ENCODE results near the gene PSMG4. TPM values are rescaled to one million over a fixed set of nuclear protein-coding genes. Genes with fewer than 3 reads are reported as not detected.

The PSMG4 gene
- polyA plus RNA-seq, 2 of the 4 experiments (the other 2 are of a cell fraction), result 15.0 to 21.9 TPM

DNA sequence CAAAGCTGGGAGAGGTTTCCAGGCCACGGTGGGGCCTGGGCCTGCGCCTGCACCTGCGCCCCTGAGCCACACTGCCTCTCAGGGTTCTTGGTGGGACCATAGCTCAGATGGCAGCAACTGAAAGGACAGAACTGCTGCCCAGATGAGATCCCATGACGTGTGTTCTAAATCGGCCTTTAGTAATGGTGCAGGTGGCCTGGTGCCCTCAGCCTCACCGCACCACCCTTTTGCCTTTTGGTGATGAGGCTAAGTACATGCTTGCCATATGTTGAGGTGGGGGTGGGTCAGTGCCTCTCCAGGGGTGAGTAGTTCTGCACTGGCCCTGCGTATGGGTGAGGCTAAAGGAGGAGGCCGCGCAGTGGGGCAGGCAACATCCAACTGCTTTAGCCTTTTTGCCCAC, 7.4 kb downstream of the PSMG4 start:
- CTCF ChIA-PET, result interaction anchor here (1.3 to 2.1 kb wide), 3 partner anchors 8 to 724 kb away, joined by 4 to 6 read pairs (median 5); no protein-coding TSS in a partner anchor
- POLR2A ChIA-PET, result no interaction called here
- H3K4me3 ChIP-seq, result no peak overlapping the region
- no peak overlapping the region for H3K27ac ChIP-seq
- H3K4me1 ChIP-seq, result no peaks in the 10 kb centered on the region; the same call in 2 of the 3 replicates
- H3K4me2 ChIP-seq, result no peak overlapping the region
- 70% methylated on average over 4 of the region's 9 CpGs for WGBS (ENCODE audit: missing lambda C conversion rate)
- TF ChIP-seq TP53 (CRISPR knock-in tag; IDR thresholded peaks at IDR 0.05) (no peak), HOXB5 (CRISPR knock-in tag; IDR thresholded peaks at IDR 0.05) (no peak), USF2 (IDR thresholded peaks at IDR 0.05) (no peak), BHLHE40 (IDR thresholded peaks at IDR 0.05; ENCODE audit: low read depth, low read length) (no peak), RNF2 (IDR thresholded peaks at IDR 0.05; ENCODE audit: borderline replicate concordance, low read depth) (no peak), CHD2 (IDR thresholded peaks at IDR 0.05; ENCODE audit: low read length, partially characterized antibody) (no peak), MAZ (IDR thresholded peaks at IDR 0.05; ENCODE audit: borderline replicate concordance, low read depth, low read length) (no peak), NPAS2 (CRISPR knock-in tag; IDR thresholded peaks at IDR 0.05; ENCODE audit: borderline replicate concordance) (no peak), NR3C1 (IDR thresholded peaks at IDR 0.05) (no peak), GATA3 (IDR thresholded peaks at IDR 0.05; ENCODE audit: borderline replicate concordance) (no peak)
- TF ChIP-seq, protein P1, sequence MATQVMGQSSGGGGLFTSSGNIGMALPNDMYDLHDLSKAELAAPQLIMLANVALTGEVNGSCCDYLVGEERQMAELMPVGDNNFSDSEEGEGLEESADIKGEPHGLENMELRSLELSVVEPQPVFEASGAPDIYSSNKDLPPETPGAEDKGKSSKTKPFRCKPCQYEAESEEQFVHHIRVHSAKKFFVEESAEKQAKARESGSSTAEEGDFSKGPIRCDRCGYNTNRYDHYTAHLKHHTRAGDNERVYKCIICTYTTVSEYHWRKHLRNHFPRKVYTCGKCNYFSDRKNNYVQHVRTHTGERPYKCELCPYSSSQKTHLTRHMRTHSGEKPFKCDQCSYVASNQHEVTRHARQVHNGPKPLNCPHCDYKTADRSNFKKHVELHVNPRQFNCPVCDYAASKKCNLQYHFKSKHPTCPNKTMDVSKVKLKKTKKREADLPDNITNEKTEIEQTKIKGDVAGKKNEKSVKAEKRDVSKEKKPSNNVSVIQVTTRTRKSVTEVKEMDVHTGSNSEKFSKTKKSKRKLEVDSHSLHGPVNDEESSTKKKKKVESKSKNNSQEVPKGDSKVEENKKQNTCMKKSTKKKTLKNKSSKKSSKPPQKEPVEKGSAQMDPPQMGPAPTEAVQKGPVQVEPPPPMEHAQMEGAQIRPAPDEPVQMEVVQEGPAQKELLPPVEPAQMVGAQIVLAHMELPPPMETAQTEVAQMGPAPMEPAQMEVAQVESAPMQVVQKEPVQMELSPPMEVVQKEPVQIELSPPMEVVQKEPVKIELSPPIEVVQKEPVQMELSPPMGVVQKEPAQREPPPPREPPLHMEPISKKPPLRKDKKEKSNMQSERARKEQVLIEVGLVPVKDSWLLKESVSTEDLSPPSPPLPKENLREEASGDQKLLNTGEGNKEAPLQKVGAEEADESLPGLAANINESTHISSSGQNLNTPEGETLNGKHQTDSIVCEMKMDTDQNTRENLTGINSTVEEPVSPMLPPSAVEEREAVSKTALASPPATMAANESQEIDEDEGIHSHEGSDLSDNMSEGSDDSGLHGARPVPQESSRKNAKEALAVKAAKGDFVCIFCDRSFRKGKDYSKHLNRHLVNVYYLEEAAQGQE (IDR thresholded peaks at IDR 0.05), result no peak
- FAIRE-seq (no peak), ATAC-seq (no peak), DNase-seq (ENCODE audit: low read depth in 1 of 2, low spot score in 1 of 2) (no peak)
- H3K9me3 ChIP-seq, result no peaks in the 10 kb centered on the region

GRCh38 chr6:3267162-3267561, 8.4 kb downstream of the PSMG4 start:
- H3K4me3 ChIP-seq, result no peak overlapping the region
- no peak for FAIRE-seq
- CTCF ChIA-PET, result interaction anchor here (0.6 to 1.0 kb wide), 2 partner anchors 295 to 465 kb away, joined by 3 to 4 read pairs; no protein-coding TSS in a partner anchor

GRCh38 chr6:3268680-3269079, 9.9 kb downstream of the PSMG4 start:
- FAIRE-seq (no peak), ATAC-seq (no peak), DNase-seq (ENCODE audit: low read depth in 1 of 2, low spot score in 1 of 2) (no peak)
- H3K4me3 ChIP-seq, result no peak overlapping the region
- H3K27ac ChIP-seq, result no peak overlapping the region
- no peaks in the 10 kb centered on the region for H3K4me1 ChIP-seq
- ChIA-PET CTCF (interaction anchor here (0.5 to 1.4 kb wide), 3 partner anchors 17 to 734 kb away, joined by 3 to 4 read pairs (median 3); no protein-coding TSS in a partner anchor), POLR2A (no interaction called here)
- no peaks in the 10 kb centered on the region for H3K9me3 ChIP-seq
- TF ChIP-seq, protein P2, sequence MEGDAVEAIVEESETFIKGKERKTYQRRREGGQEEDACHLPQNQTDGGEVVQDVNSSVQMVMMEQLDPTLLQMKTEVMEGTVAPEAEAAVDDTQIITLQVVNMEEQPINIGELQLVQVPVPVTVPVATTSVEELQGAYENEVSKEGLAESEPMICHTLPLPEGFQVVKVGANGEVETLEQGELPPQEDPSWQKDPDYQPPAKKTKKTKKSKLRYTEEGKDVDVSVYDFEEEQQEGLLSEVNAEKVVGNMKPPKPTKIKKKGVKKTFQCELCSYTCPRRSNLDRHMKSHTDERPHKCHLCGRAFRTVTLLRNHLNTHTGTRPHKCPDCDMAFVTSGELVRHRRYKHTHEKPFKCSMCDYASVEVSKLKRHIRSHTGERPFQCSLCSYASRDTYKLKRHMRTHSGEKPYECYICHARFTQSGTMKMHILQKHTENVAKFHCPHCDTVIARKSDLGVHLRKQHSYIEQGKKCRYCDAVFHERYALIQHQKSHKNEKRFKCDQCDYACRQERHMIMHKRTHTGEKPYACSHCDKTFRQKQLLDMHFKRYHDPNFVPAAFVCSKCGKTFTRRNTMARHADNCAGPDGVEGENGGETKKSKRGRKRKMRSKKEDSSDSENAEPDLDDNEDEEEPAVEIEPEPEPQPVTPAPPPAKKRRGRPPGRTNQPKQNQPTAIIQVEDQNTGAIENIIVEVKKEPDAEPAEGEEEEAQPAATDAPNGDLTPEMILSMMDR (IDR thresholded peaks at IDR 0.05), result no peak
- TF ChIP-seq GATA3 (IDR thresholded peaks at IDR 0.05; ENCODE audit: borderline replicate concordance) (no peak), PHF8 (IDR thresholded peaks at IDR 0.05; ENCODE audit: borderline replicate concordance, low read depth) (no peak), JUNB (IDR thresholded peaks at IDR 0.05) (no peak), MYC (IDR thresholded peaks at IDR 0.05; ENCODE audit: borderline replicate concordance, low read length) (no peak), HDAC2 (IDR thresholded peaks at IDR 0.05) (no peak), HOXA7 (CRISPR knock-in tag; IDR thresholded peaks at IDR 0.05) (no peak), NFE2L2 (conservative IDR thresholded peaks at IDR 0.05; ENCODE audit: low read length) (no peak), BCL3 (IDR thresholded peaks at IDR 0.05) (no peak), CHD2 (IDR thresholded peaks at IDR 0.05; ENCODE audit: low read length, partially characterized antibody) (no peak), SMC3 (IDR thresholded peaks at IDR 0.05) (no peak), ESRRA (IDR thresholded peaks at IDR 0.05; ENCODE audit: borderline replicate concordance, low read length) (no peak), ZNF302 (CRISPR knock-in tag; IDR thresholded peaks at IDR 0.05) (no peak), ZSCAN20 (CRISPR knock-in tag; IDR thresholded peaks at IDR 0.05) (no peak)
- TF ChIP-seq, protein P3, sequence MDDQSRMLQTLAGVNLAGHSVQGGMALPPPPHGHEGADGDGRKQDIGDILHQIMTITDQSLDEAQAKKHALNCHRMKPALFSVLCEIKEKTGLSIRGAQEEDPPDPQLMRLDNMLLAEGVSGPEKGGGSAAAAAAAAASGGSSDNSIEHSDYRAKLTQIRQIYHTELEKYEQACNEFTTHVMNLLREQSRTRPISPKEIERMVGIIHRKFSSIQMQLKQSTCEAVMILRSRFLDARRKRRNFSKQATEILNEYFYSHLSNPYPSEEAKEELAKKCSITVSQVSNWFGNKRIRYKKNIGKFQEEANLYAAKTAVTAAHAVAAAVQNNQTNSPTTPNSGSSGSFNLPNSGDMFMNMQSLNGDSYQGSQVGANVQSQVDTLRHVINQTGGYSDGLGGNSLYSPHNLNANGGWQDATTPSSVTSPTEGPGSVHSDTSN (IDR thresholded peaks at IDR 0.05), result no peak
- 94% methylated on average over 8 of the region's 11 CpGs for WGBS (ENCODE audit: missing lambda C conversion rate)
- H3K4me2 ChIP-seq, result no peak overlapping the region

More at GRCh38 chr6:3267162-3267561, 8.4 kb downstream of the PSMG4 start:
- H3K4me1 ChIP-seq, result no peaks in the 10 kb centered on the region
- no peak overlapping the region for H3K27ac ChIP-seq
- no peak overlapping the region for H3K4me2 ChIP-seq
- POLR2A ChIA-PET, result no interaction called here
- H3K9me3 ChIP-seq, result no peaks in the 10 kb centered on the region
- no peak for ATAC-seq
- 91% methylated on average over 4 of the region's 5 CpGs for WGBS (ENCODE audit: missing lambda C conversion rate)
- TF ChIP-seq JUNB (IDR thresholded peaks at IDR 0.05), result no peak
- no peak for TF ChIP-seq HOXB5 (CRISPR knock-in tag; IDR thresholded peaks at IDR 0.05)
- no peak for TF ChIP-seq RARB (CRISPR knock-in tag; IDR thresholded peaks at IDR 0.05)
- DNase-seq (ENCODE audit: low read depth in 1 of 2, low spot score in 1 of 2), result no peak

All from A549 (cell line).